ENCODE data around the gene TMPRSS11A. TPM values are rescaled to one million over a fixed set of nuclear protein-coding genes. Genes with fewer than 3 reads are reported as not detected.

Gene TMPRSS11A
- polyA plus RNA-seq, 2 of the 4 experiments (the other 2 are of a cell fraction) = not detected

DNA sequence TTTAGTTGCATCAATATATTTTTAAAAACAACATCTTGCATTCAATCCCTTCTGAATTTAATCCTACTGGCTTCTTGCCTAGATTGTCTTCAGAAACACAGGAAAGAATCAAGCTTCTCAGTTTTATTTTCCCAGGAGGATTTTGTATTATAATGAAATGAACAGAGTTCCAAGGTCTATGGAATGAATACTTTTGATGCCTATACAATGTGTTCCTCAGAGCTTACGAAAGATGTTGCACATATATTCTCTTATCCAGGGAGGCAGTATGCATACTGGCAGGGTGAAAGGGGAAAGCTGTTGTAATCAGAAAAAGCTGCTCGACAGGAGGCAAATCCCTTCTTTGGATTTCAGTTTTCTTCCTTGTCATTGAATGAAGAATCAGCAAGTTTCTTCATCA is 88.3 kb downstream of the TMPRSS11A start:
- CTCF ChIA-PET = interaction anchor here (0.5 kb wide), 1 partner anchor 300 kb away, joined by 3 read pairs; no protein-coding TSS in a partner anchor
- H3K4me1 ChIP-seq = no peaks in the 10 kb centered on the region
- POLR2A ChIA-PET = no interaction called here
- no peak for TF ChIP-seq KDM1A (IDR thresholded peaks at IDR 0.05; ENCODE audit: low read depth)
- TF ChIP-seq ZSCAN20 (CRISPR knock-in tag; IDR thresholded peaks at IDR 0.05) = no peak
- no peak for TF ChIP-seq BHLHE40 (IDR thresholded peaks at IDR 0.05; ENCODE audit: low read depth, low read length)
- TF ChIP-seq CBX8 (IDR thresholded peaks at IDR 0.05) = no peak
- TF ChIP-seq, protein P1, sequence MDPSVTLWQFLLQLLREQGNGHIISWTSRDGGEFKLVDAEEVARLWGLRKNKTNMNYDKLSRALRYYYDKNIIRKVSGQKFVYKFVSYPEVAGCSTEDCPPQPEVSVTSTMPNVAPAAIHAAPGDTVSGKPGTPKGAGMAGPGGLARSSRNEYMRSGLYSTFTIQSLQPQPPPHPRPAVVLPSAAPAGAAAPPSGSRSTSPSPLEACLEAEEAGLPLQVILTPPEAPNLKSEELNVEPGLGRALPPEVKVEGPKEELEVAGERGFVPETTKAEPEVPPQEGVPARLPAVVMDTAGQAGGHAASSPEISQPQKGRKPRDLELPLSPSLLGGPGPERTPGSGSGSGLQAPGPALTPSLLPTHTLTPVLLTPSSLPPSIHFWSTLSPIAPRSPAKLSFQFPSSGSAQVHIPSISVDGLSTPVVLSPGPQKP (IDR thresholded peaks at IDR 0.05; ENCODE audit: low read depth, low read length) = no peak
- TF ChIP-seq, protein P2, sequence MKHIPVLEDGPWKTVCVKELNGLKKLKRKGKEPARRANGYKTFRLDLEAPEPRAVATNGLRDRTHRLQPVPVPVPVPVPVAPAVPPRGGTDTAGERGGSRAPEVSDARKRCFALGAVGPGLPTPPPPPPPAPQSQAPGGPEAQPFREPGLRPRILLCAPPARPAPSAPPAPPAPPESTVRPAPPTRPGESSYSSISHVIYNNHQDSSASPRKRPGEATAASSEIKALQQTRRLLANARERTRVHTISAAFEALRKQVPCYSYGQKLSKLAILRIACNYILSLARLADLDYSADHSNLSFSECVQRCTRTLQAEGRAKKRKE (CRISPR knock-in tag; IDR thresholded peaks at IDR 0.05; ENCODE audit: low read depth) = no peak
- TF ChIP-seq, protein P3, sequence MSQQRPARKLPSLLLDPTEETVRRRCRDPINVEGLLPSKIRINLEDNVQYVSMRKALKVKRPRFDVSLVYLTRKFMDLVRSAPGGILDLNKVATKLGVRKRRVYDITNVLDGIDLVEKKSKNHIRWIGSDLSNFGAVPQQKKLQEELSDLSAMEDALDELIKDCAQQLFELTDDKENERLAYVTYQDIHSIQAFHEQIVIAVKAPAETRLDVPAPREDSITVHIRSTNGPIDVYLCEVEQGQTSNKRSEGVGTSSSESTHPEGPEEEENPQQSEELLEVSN (IDR thresholded peaks at IDR 0.05; ENCODE audit: borderline replicate concordance, low read depth) = no peak
- no peak for DNase-seq (ENCODE audit: low read depth in 1 of 2, low spot score in 1 of 2)
- H3K4me2 ChIP-seq = no peak overlapping the region
- H3K9me3 ChIP-seq = no peaks in the 10 kb centered on the region
- ATAC-seq = no peak
- WGBS (ENCODE audit: missing lambda C conversion rate) = 40% methylated on average over 2 of the region's 2 CpGs
- no peak for FAIRE-seq
- H3K4me3 ChIP-seq = no peak overlapping the region
- no peak overlapping the region for H3K27ac ChIP-seq

DNA sequence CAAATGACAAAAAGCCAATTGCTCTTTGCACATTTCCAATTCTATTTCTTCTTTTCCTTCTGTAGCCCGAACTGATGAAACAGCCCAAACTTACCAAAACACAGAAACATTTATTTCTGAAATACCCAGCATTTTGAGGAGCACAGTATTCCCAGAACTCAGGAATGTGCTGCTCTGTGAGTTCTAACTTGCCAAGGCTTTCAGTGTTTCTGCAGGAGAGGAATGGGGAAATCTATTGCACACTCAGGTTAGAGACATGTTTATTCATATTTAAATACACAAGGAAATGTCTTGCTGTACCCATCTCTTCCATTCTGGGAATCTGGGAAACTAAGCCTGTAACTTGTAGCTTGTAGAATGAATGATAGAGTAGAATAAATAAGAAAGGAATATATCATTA is 90.2 kb downstream of the TMPRSS11A start:
- POLR2A ChIA-PET = no interaction called here
- CTCF ChIA-PET = no interaction called here
- FAIRE-seq = no peak
- no peak overlapping the region for H3K4me2 ChIP-seq
- TF ChIP-seq NPAS2 (CRISPR knock-in tag; IDR thresholded peaks at IDR 0.05; ENCODE audit: borderline replicate concordance) (no peak), JUNB (IDR thresholded peaks at IDR 0.05) (no peak), ZSCAN20 (CRISPR knock-in tag; IDR thresholded peaks at IDR 0.05) (no peak), HEYL (CRISPR knock-in tag; IDR thresholded peaks at IDR 0.05) (no peak), TFCP2L1 (CRISPR knock-in tag; IDR thresholded peaks at IDR 0.05) (no peak), NR3C1 (IDR thresholded peaks at IDR 0.05) (no peak), HOXB13 (CRISPR knock-in tag; IDR thresholded peaks at IDR 0.05; ENCODE audit: low read depth) (no peak), KDM5A (IDR thresholded peaks at IDR 0.05) (no peak), TP53 (CRISPR knock-in tag; IDR thresholded peaks at IDR 0.05) (no peak), EP300 (IDR thresholded peaks at IDR 0.05) (no peak), JUN (IDR thresholded peaks at IDR 0.05) (no peak), MYC (IDR thresholded peaks at IDR 0.05; ENCODE audit: borderline replicate concordance, low read length) (no peak), RARB (CRISPR knock-in tag; IDR thresholded peaks at IDR 0.05) (no peak)
- TF ChIP-seq, protein P4, sequence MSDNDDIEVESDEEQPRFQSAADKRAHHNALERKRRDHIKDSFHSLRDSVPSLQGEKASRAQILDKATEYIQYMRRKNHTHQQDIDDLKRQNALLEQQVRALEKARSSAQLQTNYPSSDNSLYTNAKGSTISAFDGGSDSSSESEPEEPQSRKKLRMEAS (IDR thresholded peaks at IDR 0.05) = no peak
- TF ChIP-seq, protein P5, sequence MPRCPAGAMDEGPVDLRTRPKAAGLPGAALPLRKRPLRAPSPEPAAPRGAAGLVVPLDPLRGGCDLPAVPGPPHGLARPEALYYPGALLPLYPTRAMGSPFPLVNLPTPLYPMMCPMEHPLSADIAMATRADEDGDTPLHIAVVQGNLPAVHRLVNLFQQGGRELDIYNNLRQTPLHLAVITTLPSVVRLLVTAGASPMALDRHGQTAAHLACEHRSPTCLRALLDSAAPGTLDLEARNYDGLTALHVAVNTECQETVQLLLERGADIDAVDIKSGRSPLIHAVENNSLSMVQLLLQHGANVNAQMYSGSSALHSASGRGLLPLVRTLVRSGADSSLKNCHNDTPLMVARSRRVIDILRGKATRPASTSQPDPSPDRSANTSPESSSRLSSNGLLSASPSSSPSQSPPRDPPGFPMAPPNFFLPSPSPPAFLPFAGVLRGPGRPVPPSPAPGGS (IDR thresholded peaks at IDR 0.05) = no peak
- TF ChIP-seq, protein P6, sequence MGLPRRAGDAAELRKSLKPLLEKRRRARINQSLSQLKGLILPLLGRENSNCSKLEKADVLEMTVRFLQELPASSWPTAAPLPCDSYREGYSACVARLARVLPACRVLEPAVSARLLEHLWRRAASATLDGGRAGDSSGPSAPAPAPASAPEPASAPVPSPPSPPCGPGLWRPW (IDR thresholded peaks at IDR 0.05) = no peak
- TF ChIP-seq, protein P7, sequence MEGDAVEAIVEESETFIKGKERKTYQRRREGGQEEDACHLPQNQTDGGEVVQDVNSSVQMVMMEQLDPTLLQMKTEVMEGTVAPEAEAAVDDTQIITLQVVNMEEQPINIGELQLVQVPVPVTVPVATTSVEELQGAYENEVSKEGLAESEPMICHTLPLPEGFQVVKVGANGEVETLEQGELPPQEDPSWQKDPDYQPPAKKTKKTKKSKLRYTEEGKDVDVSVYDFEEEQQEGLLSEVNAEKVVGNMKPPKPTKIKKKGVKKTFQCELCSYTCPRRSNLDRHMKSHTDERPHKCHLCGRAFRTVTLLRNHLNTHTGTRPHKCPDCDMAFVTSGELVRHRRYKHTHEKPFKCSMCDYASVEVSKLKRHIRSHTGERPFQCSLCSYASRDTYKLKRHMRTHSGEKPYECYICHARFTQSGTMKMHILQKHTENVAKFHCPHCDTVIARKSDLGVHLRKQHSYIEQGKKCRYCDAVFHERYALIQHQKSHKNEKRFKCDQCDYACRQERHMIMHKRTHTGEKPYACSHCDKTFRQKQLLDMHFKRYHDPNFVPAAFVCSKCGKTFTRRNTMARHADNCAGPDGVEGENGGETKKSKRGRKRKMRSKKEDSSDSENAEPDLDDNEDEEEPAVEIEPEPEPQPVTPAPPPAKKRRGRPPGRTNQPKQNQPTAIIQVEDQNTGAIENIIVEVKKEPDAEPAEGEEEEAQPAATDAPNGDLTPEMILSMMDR (IDR thresholded peaks at IDR 0.05) = no peak
- H3K27ac ChIP-seq = no peak overlapping the region
- no peaks in the 10 kb centered on the region for H3K9me3 ChIP-seq
- 3% methylated on average over 1 of the region's 1 CpG for WGBS (ENCODE audit: missing lambda C conversion rate)
- DNase-seq (ENCODE audit: low read depth in 1 of 2, low spot score in 1 of 2) = no peak
- H3K4me3 ChIP-seq = no peak overlapping the region
- H3K4me1 ChIP-seq = no peaks in the 10 kb centered on the region
- ATAC-seq = no peak

All from A549 (cell line).